Gastrocnemius medialis (tissue), 4 donors: ENCODE data around the gene RAX. TPM values are rescaled to one million over a fixed set of nuclear protein-coding genes. Genes with fewer than 3 reads are reported as not detected.
"Not testable (repeated sequence)": the region's sequence is repeated elsewhere in the genome, so short reads cannot be mapped to it uniquely, and the experiment has no call there.

Source experiments
- ATAC-seq, 2 donors: fragments of 150-250 bp; one replicate each; pipeline ENCODE4 v1.9.1; 2016
- DNase-seq, 2 donors: peaks; one replicate each; pipeline ENCODE4 v3.0.0-alpha.2; 2019
- H3K27ac ChIP-seq, 4 donors: fragments of 200-600 bp; sonication (generic); 1 replicate in 1 of 4; 2 replicates in 3 of 4; pipeline ENCODE4 v1.5.1; 2016 to 2018; ENCODE audit warnings: mild to moderate bottlenecking in 2 of 4, moderate library complexity in 1 of 4
- H3K27me3 ChIP-seq, 3 donors: fragments of 200-600 bp; sonication (generic) in 2 of 3; 1 replicate in 1 of 3; 2 replicates in 2 of 3; pipeline versions ENCODE4 v1.5.1 to v1.6.0; 2016 to 2019; ENCODE audit warnings: mild to moderate bottlenecking in 1 of 3, moderate library complexity in 1 of 3
- H3K36me3 ChIP-seq, 2 donors: fragments of 200-600 bp; sonication (generic) in 1 of 2; one replicate each; pipeline ENCODE4 v1.5.1; 2017 to 2018
- H3K4me1 ChIP-seq, 2 donors: fragments of 200-600 bp; sonication (generic) in 1 of 2; one replicate each; pipeline ENCODE4 v1.5.1; 2016 to 2017; ENCODE audit warnings: mild to moderate bottlenecking in 2 of 2
- H3K4me3 ChIP-seq, 4 donors: fragments of 200-600 bp; sonication (generic) in 3 of 4; 1 replicate in 1 of 4; 2 replicates in 3 of 4; pipeline ENCODE4 v1.5.1; 2016 to 2019; ENCODE audit warnings: mild to moderate bottlenecking in 2 of 4
- H3K9me3 ChIP-seq, 3 donors: fragments of 200-600 bp; sonication (generic) in 2 of 3; 1 replicate in 1 of 3; 2 replicates in 2 of 3; pipeline ENCODE4 v1.5.1; 2016 to 2019
- CTCF ChIP-seq, 5 experiments: fragments of 450-650 bp in 3 of 5; fragments of 200-600 bp in 2 of 5; sonication (generic) in 2 of 5; IDR thresholded peaks in 4 of 5; conservative IDR thresholded peaks in 1 of 5; 1 replicate in 4 of 5; 2 replicates in 1 of 5; pipeline ENCODE4 v1.5.1; 2016 to 2019; ENCODE audit warnings: antibody characterized with exemption in 5 of 5, mild to moderate bottlenecking in 3 of 5, moderate library complexity in 3 of 5
- POLR2A ChIP-seq, 2 donors: fragments of 450-650 bp; IDR thresholded peaks; one replicate each; pipeline ENCODE4 v1.6.1; 2017; ENCODE audit warnings: antibody characterized with exemption in 2 of 2, mild to moderate bottlenecking in 2 of 2, moderate library complexity in 2 of 2
- in situ Hi-C, 4 donors: fragments of 200-750 bp; cut with MboI; loops; one replicate each; pipeline versions ENCODE4 v1.15.0 to v1.8.0; 2017; ENCODE audit warnings: low sequenced_read_pairs in 4 of 4
- intact Hi-C: fragments of 100-400 bp; cut with DNase I; formaldehyde crosslinking; loops from one replicate; pipeline ENCODE4 v1.15.1; 2023; ENCODE audit warnings: low total_unique reads
- total RNA-seq, 4 donors: library from RNA; depleted of rRNA; stranded (reverse); fragments of >200 nt; gene quantifications; one replicate each; pipeline versions ENCODE4 v1.1.0 to v1.2.3, GENCODE V29; 2016

The RAX gene
- total RNA-seq, 4 donors from 2014 or later = not detected

DNA sequence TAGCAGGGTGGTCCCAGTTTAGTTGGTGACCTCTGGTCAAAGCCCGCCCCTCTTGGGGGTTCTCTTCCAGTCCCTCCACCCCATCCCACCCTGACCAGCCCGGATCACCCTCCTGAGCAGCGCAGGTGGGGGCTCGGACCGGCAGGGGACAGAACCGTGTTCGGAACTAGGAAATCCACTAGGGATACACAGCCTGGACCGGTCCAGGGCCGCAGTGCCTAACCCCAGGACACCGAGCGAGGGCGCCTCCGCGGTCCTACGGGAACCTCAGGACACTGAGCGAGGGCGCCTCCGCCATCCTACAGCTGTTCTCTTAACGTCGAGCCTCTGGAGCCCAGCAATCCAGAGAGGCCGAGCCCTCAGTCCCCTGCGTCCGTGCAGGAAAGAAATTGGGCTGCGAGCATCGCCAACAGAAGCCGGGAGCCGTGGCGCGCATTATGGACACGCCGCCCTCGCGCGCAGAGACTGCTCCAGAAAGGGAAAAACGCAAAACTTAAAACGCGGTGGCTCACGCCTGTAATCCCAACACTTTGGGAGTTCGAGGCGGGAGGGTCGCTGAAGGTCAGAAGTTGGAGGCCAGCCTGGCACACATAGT is 8.5 kb downstream of the RAX start:
- H3K9me3 ChIP-seq = no peaks in the 10 kb centered on the region
- no peak for TF ChIP-seq POLR2A (IDR thresholded peaks at IDR 0.05)
- no peak for TF ChIP-seq CTCF (IDR thresholded peaks at IDR 0.05 in 4 of 5, conservative IDR thresholded peaks at IDR 0.05 in 1 of 5)
- DNase-seq = no peak
- peaks cover 0 to 5% of the 10 kb centered on the region in 2 donors for H3K4me1 ChIP-seq
- intact Hi-C loops = no loop called here
- no peak overlapping the region for H3K4me3 ChIP-seq
- H3K36me3 ChIP-seq = no peaks in the 10 kb centered on the region
- H3K27ac ChIP-seq = no peak overlapping the region
- H3K27me3 ChIP-seq = peaks cover 65 to 73% (median 69%) of the 10 kb centered on the region in 3 donors
- no peak for ATAC-seq
- in situ Hi-C loops = no loop called here

GRCh38 chr18:59264121-59264571 is 9.1 kb downstream of the RAX start:
- TF ChIP-seq CTCF (IDR thresholded peaks at IDR 0.05 in 4 of 5, conservative IDR thresholded peaks at IDR 0.05 in 1 of 5) (no peak), POLR2A (IDR thresholded peaks at IDR 0.05) (no peak)
- DNase-seq (no peak), ATAC-seq (no peak)
- intact Hi-C loops (no loop called here), in situ Hi-C loops (no loop called here)
- Histone ChIP-seq H3K36me3 (no peaks in the 10 kb centered on the region), H3K4me3 (no peak overlapping the region), H3K4me1 (no peaks in the 10 kb centered on the region), H3K27me3 (peaks cover 60 to 67% (median 64%) of the 10 kb centered on the region in 3 donors), H3K27ac (no peak overlapping the region), H3K9me3 (no peaks in the 10 kb centered on the region)

- intact Hi-C loops (no loop called here), in situ Hi-C loops (no loop called here)
- H3K4me1 ChIP-seq = no peaks in the 10 kb centered on the region
- no peak for ATAC-seq
- H3K27me3 ChIP-seq = peaks cover 57 to 64% (median 61%) of the 10 kb centered on the region in 3 donors
- TF ChIP-seq POLR2A (IDR thresholded peaks at IDR 0.05) (no peak), CTCF (IDR thresholded peaks at IDR 0.05 in 4 of 5, conservative IDR thresholded peaks at IDR 0.05 in 1 of 5) (no peak)
- no peaks in the 10 kb centered on the region for H3K9me3 ChIP-seq
- no peak overlapping the region for H3K4me3 ChIP-seq
- no peak overlapping the region for H3K27ac ChIP-seq
- no peak for DNase-seq
- no peaks in the 10 kb centered on the region for H3K36me3 ChIP-seq
Measured at GRCh38 chr18:59263661-59264060, 9.6 kb downstream of the RAX start.

- H3K4me3 ChIP-seq, in situ Hi-C loops, H3K9me3 ChIP-seq, H3K27ac ChIP-seq, H3K36me3 ChIP-seq, intact Hi-C loops, DNase-seq, ATAC-seq, H3K4me1 ChIP-seq: not testable (repeated sequence)
- peaks cover 43 to 50% (median 46%) of the 10 kb centered on the region in 3 donors for H3K27me3 ChIP-seq
Measured at GRCh38 chr18:59262243-59262642, 11.0 kb downstream of the RAX start.

- in situ Hi-C loops = not testable (repeated sequence)
Measured at GRCh38 chr18:59261842-59262241, 11.4 kb downstream of the RAX start.

GRCh38 chr18:59255491-59255890 is 17.8 kb downstream of the RAX start:
- intact Hi-C loops, ATAC-seq, H3K4me1 ChIP-seq, H3K27ac ChIP-seq, H3K9me3 ChIP-seq, H3K27me3 ChIP-seq, H3K4me3 ChIP-seq, in situ Hi-C loops, H3K36me3 ChIP-seq, DNase-seq: not testable (repeated sequence)

More at GRCh38 chr18:59261842-59262241, 11.4 kb downstream of the RAX start:
- intact Hi-C loops, H3K36me3 ChIP-seq, H3K4me3 ChIP-seq, ATAC-seq, H3K9me3 ChIP-seq, H3K27ac ChIP-seq, DNase-seq, H3K4me1 ChIP-seq: not testable (repeated sequence)
- peaks cover 39 to 46% (median 42%) of the 10 kb centered on the region in 3 donors for H3K27me3 ChIP-seq
